Skeletal muscle tissue (tissue), 4 donors: ENCODE data around the gene ZNF143. TPM values are rescaled to one million over a fixed set of nuclear protein-coding genes. Genes with fewer than 3 reads are reported as not detected.
A peak's percentile ranks its signal among the peaks of the same experiment; 100 is the strongest.
"Not testable (repeated sequence)": the region's sequence is repeated elsewhere in the genome, so short reads cannot be mapped to it uniquely, and the experiment has no call there.

Source experiments
- H3K27ac ChIP-seq: one replicate; pipeline ENCODE4 v1.7.0; 2013; ENCODE audit warnings: mild to moderate bottlenecking, low read depth, low read length, inconsistent platforms
- H3K27me3 ChIP-seq, 3 donors: one replicate each; pipeline ENCODE4 v1.7.0; 2013; ENCODE audit warnings: low read length in 3 of 3; ENCODE audit not compliant: control insufficient read depth in 3 of 3, insufficient read depth in 3 of 3
- H3K36me3 ChIP-seq, 3 donors: one replicate each; pipeline ENCODE4 v1.7.0; 2013; ENCODE audit warnings: low read length in 3 of 3; ENCODE audit not compliant: control insufficient read depth in 3 of 3, insufficient read depth in 3 of 3
- H3K4me1 ChIP-seq, 3 donors: one replicate each; pipeline ENCODE4 v1.7.0; 2013; ENCODE audit warnings: low read length in 3 of 3, mild to moderate bottlenecking in 3 of 3; ENCODE audit not compliant: control insufficient read depth in 3 of 3, insufficient read depth in 3 of 3
- H3K4me3 ChIP-seq, 3 donors: one replicate each; pipeline ENCODE4 v1.7.0; 2013; ENCODE audit warnings: low read length in 3 of 3
- H3K9ac ChIP-seq, 3 donors: one replicate each; pipeline ENCODE4 v1.7.0; 2013; ENCODE audit warnings: low read length in 3 of 3, mild to moderate bottlenecking in 3 of 3, moderate library complexity in 2 of 3, low read depth in 1 of 3
- H3K9me3 ChIP-seq, 3 donors: one replicate each; pipeline ENCODE4 v1.7.0; 2013; ENCODE audit warnings: low read length in 3 of 3; ENCODE audit not compliant: control insufficient read depth in 3 of 3
- total RNA-seq: library from RNA; depleted of rRNA; stranded (reverse); fragments of >200 nt; gene quantifications from one replicate; pipeline ENCODE4 v1.2.3, GENCODE V29; 2014
- donor health status: Osteomylitis.

ZNF143 gene
- total RNA-seq, 1 donor from 2014 or later: 18.8 TPM

DNA sequence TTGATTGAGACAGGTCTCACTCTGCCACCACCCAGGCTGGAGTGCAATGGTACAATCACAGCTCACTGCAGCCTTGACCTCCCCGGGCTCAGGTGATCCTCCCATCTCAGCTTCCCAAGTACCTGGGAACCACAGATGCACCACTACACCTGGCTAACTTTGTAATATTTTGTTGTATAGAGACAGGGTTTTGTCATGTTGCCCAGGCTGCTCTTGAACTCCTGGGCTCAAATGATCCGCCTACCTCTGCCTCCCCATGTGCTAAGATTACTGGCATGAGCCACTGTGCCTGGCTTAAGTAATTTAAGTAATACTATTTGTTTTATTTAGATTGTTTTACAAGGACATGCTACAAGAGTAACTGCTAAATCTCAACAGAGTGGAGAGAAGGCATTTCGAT lies 33.5 kb downstream of the ZNF143 start:
- Histone ChIP-seq H3K27me3 (no peaks in the 10 kb centered on the region), H3K27ac (no peak overlapping the region), H3K36me3 (peaks cover 21 to 43% (median 34%) of the 10 kb centered on the region in 3 donors), H3K4me3 (no peak overlapping the region), H3K4me1 (peaks cover 0 to 3% (median 0%) of the 10 kb centered on the region in 3 donors), H3K9ac (no peak overlapping the region), H3K9me3 (no peaks in the 10 kb centered on the region)

DNA sequence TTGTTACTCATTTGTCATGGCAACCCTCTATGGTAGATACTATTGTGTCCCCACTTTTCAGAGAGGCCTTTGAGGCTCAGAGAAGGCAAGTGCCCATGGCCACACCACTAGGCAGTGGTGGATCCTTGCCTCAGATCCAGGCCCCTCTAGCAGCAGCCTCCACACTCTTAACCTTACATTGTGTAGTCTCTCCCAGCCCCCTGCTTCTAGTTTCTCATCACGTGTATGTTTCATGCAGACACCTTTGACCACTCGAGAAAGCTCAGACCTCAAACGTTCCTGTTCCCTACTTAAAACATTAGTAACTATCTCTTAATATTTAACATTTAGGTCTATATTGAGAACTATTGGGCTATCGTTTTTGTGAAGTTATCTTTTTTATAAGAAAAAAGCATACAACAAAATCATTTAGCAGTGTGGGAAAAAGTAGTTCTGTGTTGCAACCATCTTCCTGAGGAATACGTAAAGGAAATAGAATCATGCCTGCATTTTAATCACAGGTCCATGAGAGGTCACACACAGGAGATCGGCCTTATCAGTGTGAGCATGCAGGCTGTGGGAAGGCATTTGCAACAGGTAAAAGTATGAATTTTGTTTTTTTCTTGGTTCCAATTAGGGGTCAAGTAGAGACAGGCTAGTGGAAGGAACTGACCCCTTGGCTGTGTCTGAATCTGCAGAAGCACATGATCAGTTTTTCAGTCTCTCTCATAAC lies 35.1 kb downstream of the ZNF143 start:
- Histone ChIP-seq H3K4me1 (no peaks in the 10 kb centered on the region), H3K9me3 (no peaks in the 10 kb centered on the region), H3K27ac (no peak overlapping the region), H3K27me3 (no peaks in the 10 kb centered on the region), H3K36me3 (peaks cover 29 to 52% (median 40%) of the 10 kb centered on the region in 3 donors), H3K4me3 (no peak overlapping the region), H3K9ac (peak overlapping the region in 1 of 3 donors; percentile 4)

DNA sequence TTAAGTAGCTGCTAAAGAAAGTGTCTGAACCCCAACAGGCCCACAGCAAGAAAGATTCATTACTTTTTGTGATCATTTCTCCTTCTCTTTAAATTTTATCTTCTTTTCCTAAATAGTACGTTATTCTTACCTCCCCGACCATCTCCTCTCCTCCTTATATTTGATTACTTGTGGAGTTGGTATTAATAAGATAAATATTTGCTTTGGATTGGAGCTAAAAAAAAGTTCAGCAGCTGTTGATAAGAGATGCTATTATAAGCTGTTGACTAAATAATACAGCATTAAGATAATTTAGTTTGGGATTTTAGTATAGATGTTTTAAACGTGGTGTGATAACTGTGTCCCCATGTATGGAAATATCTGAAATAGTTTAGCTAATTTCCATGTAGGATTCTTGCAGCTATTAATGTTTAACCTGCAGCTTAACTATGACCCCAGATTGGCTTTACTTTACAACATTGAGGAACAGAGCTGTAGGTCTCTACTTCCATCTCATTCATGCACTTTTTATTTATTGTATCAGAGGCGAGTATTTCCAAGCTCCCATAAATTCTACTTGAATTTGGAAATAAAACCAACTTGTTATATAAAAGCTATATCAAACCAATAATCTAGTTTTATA lies 37.8 kb downstream of the ZNF143 start:
- H3K9me3 ChIP-seq: no peaks in the 10 kb centered on the region
- no peaks in the 10 kb centered on the region for H3K27me3 ChIP-seq
- peaks cover 31 to 58% (median 49%) of the 10 kb centered on the region in 3 donors for H3K36me3 ChIP-seq
- H3K9ac ChIP-seq: no peak overlapping the region
- no peak overlapping the region for H3K4me3 ChIP-seq
- H3K4me1 ChIP-seq: no peaks in the 10 kb centered on the region
- H3K27ac ChIP-seq: no peak overlapping the region

DNA sequence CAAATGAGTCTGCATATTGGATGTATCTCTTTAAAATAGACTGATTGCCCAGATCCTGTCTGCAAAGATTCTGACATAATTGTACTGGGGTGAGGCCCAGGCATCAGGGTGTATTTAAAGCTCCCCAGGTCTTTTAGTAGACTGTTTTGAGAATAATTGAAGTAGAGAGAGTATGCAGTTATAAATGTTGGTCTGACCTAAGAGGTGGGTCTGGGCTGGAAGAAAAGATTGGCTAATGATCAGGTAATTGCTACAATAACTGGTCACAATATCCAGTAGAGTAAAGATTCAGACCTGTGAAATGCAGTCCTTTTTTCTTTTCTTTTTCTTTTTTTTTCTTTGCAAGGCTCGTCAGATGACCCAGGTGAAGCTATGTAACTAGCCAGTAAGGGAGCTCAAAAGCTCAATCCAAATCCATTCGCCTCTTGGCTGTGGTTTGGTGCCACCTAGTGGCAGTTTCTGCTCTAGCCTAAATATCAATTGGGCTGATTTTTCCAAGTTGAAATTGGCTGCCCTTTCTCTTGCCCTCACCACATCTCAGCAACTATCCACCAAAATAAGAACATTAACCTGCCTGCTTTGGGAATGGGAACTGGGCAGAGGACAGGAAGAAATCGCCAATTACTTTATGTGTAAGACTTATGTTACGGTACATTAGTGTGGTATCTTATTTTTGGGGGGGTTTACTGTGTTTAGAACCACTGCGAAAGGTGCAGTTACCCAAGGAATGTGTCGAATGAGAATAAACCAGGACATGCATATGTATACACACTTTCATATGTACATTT lies 45.9 kb downstream of the ZNF143 start:
- H3K9ac ChIP-seq: no peak overlapping the region

DNA sequence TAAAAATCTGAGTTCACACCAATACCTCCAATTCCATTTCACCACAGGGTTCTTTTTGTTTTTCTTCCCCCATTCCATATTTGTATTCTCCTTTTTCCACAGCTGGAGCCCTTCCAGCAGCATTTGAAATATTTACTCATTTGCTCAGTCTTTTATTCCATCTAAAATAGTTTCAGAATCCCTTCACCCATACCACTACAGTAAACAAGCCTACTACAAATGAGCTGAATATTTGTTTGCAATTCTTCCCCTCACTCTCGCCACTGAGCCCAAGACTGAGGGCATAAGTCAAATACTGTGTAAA lies 46.4 kb downstream of the ZNF143 start:
- H3K27ac ChIP-seq: no peak overlapping the region
- no peak overlapping the region for H3K9ac ChIP-seq
- peaks cover 5 to 24% (median 18%) of the 10 kb centered on the region in 3 donors for H3K36me3 ChIP-seq

More for the DNA sequence above, 45.9 kb downstream of the ZNF143 start:
- H3K9me3 ChIP-seq: no peaks in the 10 kb centered on the region
- H3K27ac ChIP-seq: no peak overlapping the region
- H3K4me1 ChIP-seq: no peaks in the 10 kb centered on the region
- H3K4me3 ChIP-seq: no peak overlapping the region
- H3K27me3 ChIP-seq: no peaks in the 10 kb centered on the region
- peaks cover 5 to 24% (median 16%) of the 10 kb centered on the region in 3 donors for H3K36me3 ChIP-seq

DNA sequence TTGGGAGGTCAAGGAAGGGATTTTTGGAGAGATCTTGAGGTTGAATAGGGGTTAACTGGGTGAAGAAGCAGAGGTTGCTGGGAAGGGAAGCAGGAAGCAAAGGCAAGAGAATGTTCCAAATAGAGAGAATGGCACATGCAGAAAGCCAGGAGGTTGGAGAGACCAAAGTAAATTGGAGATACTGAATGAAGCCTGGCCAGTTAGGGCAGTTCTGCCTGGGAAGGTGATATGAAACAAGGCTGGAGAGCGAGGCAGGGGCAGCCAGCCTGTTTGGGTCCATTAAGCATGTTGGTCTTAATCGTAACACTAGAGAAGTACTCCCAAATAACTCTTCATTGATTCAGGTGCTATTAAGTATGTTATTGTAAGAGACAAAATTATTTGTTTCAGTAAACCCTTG lies 48.2 kb downstream of the ZNF143 start:
- Histone ChIP-seq H3K9me3 (no peaks in the 10 kb centered on the region), H3K27ac (no peak overlapping the region), H3K36me3 (peaks cover 11 to 35% (median 30%) of the 10 kb centered on the region in 3 donors), H3K9ac (no peak overlapping the region), H3K27me3 (no peaks in the 10 kb centered on the region), H3K4me3 (no peak overlapping the region), H3K4me1 (no peaks in the 10 kb centered on the region)

More for the DNA sequence above, 46.4 kb downstream of the ZNF143 start:
- Histone ChIP-seq H3K4me1 (no peaks in the 10 kb centered on the region), H3K4me3 (no peak overlapping the region), H3K27me3 (no peaks in the 10 kb centered on the region), H3K9me3 (no peaks in the 10 kb centered on the region)

DNA sequence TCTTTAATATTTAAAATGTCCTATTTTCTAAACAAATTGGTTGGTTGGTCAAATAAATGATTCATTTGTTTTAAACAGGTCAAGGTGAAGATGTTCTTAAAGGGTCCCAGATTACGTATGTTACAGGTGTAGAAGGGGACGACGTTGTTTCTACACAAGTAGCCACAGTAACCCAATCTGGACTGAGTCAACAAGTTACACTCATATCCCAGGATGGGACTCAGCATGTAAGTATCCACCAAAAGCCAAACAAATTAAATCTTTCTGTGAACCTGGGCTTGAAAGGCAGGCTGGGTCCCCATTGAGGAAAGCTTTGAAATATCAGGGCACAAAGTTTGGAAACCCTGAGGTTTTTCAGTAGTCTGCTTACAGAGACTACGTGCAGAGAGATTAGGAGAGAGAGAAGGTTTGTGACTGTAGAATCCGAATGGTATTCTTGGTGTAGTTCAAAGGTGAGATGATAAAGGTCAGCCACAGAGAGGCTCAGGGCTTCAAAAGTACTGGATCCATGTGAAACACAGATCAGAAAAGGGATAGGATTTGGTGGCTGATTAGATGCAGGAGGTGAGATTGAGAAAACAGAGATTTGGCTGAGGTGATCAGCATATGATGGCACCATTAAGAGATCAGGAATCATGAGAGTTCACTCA lies 51.7 kb downstream of the ZNF143 start:
- no peak overlapping the region for H3K9ac ChIP-seq
- no peak overlapping the region for H3K27ac ChIP-seq
- H3K36me3 ChIP-seq: peaks cover 16 to 52% (median 45%) of the 10 kb centered on the region in 3 donors
- H3K9me3 ChIP-seq: no peaks in the 10 kb centered on the region
- no peaks in the 10 kb centered on the region for H3K4me1 ChIP-seq
- H3K27me3 ChIP-seq: no peaks in the 10 kb centered on the region
- no peak overlapping the region for H3K4me3 ChIP-seq

DNA sequence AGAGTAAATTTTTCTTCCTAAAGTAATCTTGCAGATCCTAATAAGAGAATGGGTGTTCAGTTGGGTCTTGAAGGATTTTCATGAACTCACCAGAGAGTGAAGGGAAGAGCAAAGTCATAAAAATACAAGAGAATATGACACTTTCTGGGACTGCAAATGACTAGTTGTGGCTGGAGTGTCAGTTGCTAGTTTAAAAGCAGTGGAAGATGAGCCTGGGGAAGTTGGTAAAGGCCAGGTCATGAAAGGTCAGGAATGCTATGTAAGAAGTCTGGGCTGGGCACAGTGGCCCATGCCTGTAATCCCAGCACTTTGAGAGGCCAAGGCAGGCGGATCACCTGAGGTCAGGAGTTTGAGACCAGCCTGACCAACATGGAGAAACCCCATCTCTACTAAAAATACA lies 53.8 kb downstream of the ZNF143 start:
- H3K4me1 ChIP-seq, H3K9ac ChIP-seq, H3K4me3 ChIP-seq, H3K27me3 ChIP-seq, H3K27ac ChIP-seq, H3K9me3 ChIP-seq: not testable (repeated sequence)
- H3K36me3 ChIP-seq: peaks cover 13 to 44% (median 36%) of the 10 kb centered on the region in 3 donors

DNA sequence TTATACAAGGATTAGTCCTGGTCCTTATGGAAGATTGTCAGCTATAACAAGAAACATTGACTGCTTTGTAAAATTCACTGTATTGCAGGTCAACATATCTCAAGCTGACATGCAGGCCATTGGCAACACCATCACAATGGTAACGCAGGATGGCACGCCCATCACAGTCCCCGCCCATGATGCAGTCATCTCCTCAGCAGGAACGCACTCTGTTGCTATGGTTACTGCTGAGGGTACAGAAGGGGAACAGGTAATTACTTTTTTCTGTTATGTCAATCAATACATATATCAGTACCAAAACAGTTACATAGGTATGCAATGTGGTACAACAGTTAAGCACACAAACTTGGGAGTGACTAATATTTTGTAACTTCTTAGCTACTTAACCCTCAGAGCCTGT lies 55.3 kb downstream of the ZNF143 start:
- no peaks in the 10 kb centered on the region for H3K27me3 ChIP-seq
- no peaks in the 10 kb centered on the region for H3K4me1 ChIP-seq
- H3K9me3 ChIP-seq: no peaks in the 10 kb centered on the region
- no peak overlapping the region for H3K27ac ChIP-seq
- H3K36me3 ChIP-seq: peaks cover 13 to 40% (median 34%) of the 10 kb centered on the region in 3 donors
- H3K4me3 ChIP-seq: no peak overlapping the region
- no peak overlapping the region for H3K9ac ChIP-seq
